Measurements from ENCODE around the gene TEAD2. TPM values are rescaled to one million over a fixed set of nuclear protein-coding genes. Genes with fewer than 3 reads are reported as not detected.

The TEAD2 gene
- total and polyA plus RNA-seq, 4 donors = 17.7 to 48.8 (median 42.3) TPM

- 22% methylated on average over 34 of the region's 34 CpGs for WGBS, 2 donors
- H3K27ac ChIP-seq (ENCODE audit: low read depth in 1 of 2, low read length in 2 of 2) = no peak overlapping the region
- no peak for ATAC-seq (ENCODE audit: low FRiP score)
- H3K36me3 ChIP-seq (ENCODE audit: control insufficient read depth in 1 of 2, insufficient read depth in 2 of 2, low read length in 1 of 2) = no peaks in the 10 kb centered on the region
- H3K27me3 ChIP-seq (ENCODE audit: control insufficient read depth in 1 of 2, insufficient read depth in 2 of 2, low read length in 1 of 2) = no peaks in the 10 kb centered on the region
- no peaks in the 10 kb centered on the region for H3K9me3 ChIP-seq (ENCODE audit: control insufficient read depth, low read length)
- intact Hi-C loops (cut with DNase I) = no loop called here
- no peak overlapping the region for H3K4me3 ChIP-seq (ENCODE audit: low read length in 2 of 2)
- peak; percentile 44 to 79 for DNase-seq
- no peaks in the 10 kb centered on the region for H3K4me1 ChIP-seq (ENCODE audit: control insufficient read depth in 1 of 2, insufficient read depth in 2 of 2, low read length in 2 of 2)
Measured at GRCh38 chr19:49338023-49338677, 24.1 kb downstream of the TEAD2 start.

GRCh38 chr19:49337267-49338022 lies 24.8 kb downstream of the TEAD2 start:
- Histone ChIP-seq H3K36me3 (ENCODE audit: control insufficient read depth in 1 of 2, insufficient read depth in 2 of 2, low read length in 1 of 2) (no peaks in the 10 kb centered on the region), H3K27me3 (ENCODE audit: control insufficient read depth in 1 of 2, insufficient read depth in 2 of 2, low read length in 1 of 2) (no peaks in the 10 kb centered on the region), H3K4me3 (ENCODE audit: low read length in 2 of 2) (no peak overlapping the region), H3K9me3 (ENCODE audit: control insufficient read depth, low read length) (no peaks in the 10 kb centered on the region), H3K4me1 (ENCODE audit: control insufficient read depth in 1 of 2, insufficient read depth in 2 of 2, low read length in 2 of 2) (no peaks in the 10 kb centered on the region), H3K27ac (ENCODE audit: low read depth in 1 of 2, low read length in 2 of 2) (no peak overlapping the region)
- intact Hi-C loops (cut with DNase I) = no loop called here
- 71 to 72% methylated on average over 15 to 19 of the region's 19 CpGs for WGBS, 2 donors
- DNase-seq = peak; percentile 12 to 57
- ATAC-seq (ENCODE audit: low FRiP score) = no peak

- WGBS, 2 donors = 89 to 90% methylated on average over 10 of the region's 10 CpGs
- peak; percentile 36 to 43 for DNase-seq
- intact Hi-C loops (cut with DNase I) = no loop called here
- H3K36me3 ChIP-seq (ENCODE audit: control insufficient read depth in 1 of 2, insufficient read depth in 2 of 2, low read length in 1 of 2) = no peaks in the 10 kb centered on the region
- H3K27ac ChIP-seq (ENCODE audit: low read depth in 1 of 2, low read length in 2 of 2) = no peak overlapping the region
- no peaks in the 10 kb centered on the region for H3K4me1 ChIP-seq (ENCODE audit: control insufficient read depth in 1 of 2, insufficient read depth in 2 of 2, low read length in 2 of 2)
- H3K9me3 ChIP-seq (ENCODE audit: control insufficient read depth, low read length) = no peaks in the 10 kb centered on the region
- no peak overlapping the region for H3K4me3 ChIP-seq (ENCODE audit: low read length in 2 of 2)
- H3K27me3 ChIP-seq (ENCODE audit: control insufficient read depth in 1 of 2, insufficient read depth in 2 of 2, low read length in 1 of 2) = no peaks in the 10 kb centered on the region
- no peak for ATAC-seq (ENCODE audit: low FRiP score)
Measured at GRCh38 chr19:49336482-49337266, 25.5 kb downstream of the TEAD2 start.

- intact Hi-C loops (cut with DNase I) = no loop called here
- H3K9me3 ChIP-seq (ENCODE audit: control insufficient read depth, low read length) = no peaks in the 10 kb centered on the region
- ATAC-seq (ENCODE audit: low FRiP score) (no peak), DNase-seq (peak; percentile 26 to 57)
- 79 to 86% methylated on average over 14 of the region's 14 CpGs for WGBS, 2 donors
- H3K27me3 ChIP-seq (ENCODE audit: control insufficient read depth in 1 of 2, insufficient read depth in 2 of 2, low read length in 1 of 2) = no peaks in the 10 kb centered on the region
- H3K36me3 ChIP-seq (ENCODE audit: control insufficient read depth in 1 of 2, insufficient read depth in 2 of 2, low read length in 1 of 2) = no peaks in the 10 kb centered on the region
- no peak overlapping the region for H3K27ac ChIP-seq (ENCODE audit: low read depth in 1 of 2, low read length in 2 of 2)
- no peak overlapping the region for H3K4me3 ChIP-seq (ENCODE audit: low read length in 2 of 2)
- H3K4me1 ChIP-seq (ENCODE audit: control insufficient read depth in 1 of 2, insufficient read depth in 2 of 2, low read length in 2 of 2) = no peaks in the 10 kb centered on the region
Measured at GRCh38 chr19:49335784-49336481, 26.3 kb downstream of the TEAD2 start.

- WGBS, 2 donors = 80 to 81% methylated on average over 13 of the region's 13 CpGs
- no peaks in the 10 kb centered on the region for H3K9me3 ChIP-seq (ENCODE audit: control insufficient read depth, low read length)
- no peak for ATAC-seq (ENCODE audit: low FRiP score)
- intact Hi-C loops (cut with DNase I) = no loop called here
- no peaks in the 10 kb centered on the region for H3K36me3 ChIP-seq (ENCODE audit: control insufficient read depth in 1 of 2, insufficient read depth in 2 of 2, low read length in 1 of 2)
- H3K4me1 ChIP-seq (ENCODE audit: control insufficient read depth in 1 of 2, insufficient read depth in 2 of 2, low read length in 2 of 2) = no peaks in the 10 kb centered on the region
- peak; percentile 58 to 71 for DNase-seq
- no peak within 1 kb of the TSS for H3K4me3 ChIP-seq (ENCODE audit: low read length in 2 of 2)
- no peaks in the 10 kb centered on the region for H3K27me3 ChIP-seq (ENCODE audit: control insufficient read depth in 1 of 2, insufficient read depth in 2 of 2, low read length in 1 of 2)
- no peak within 1 kb of the TSS for H3K27ac ChIP-seq (ENCODE audit: low read depth in 1 of 2, low read length in 2 of 2)
Measured at GRCh38 chr19:49335071-49335783, 27.0 kb downstream of the TEAD2 start, which contains the start of gene CD37. CD37 (plus strand) TSS chr19:49335406; CDS start chr19:49335541, 135 bp downstream.

- Histone ChIP-seq H3K4me3 (ENCODE audit: low read length in 2 of 2) (no peak overlapping the region), H3K27me3 (ENCODE audit: control insufficient read depth in 1 of 2, insufficient read depth in 2 of 2, low read length in 1 of 2) (no peaks in the 10 kb centered on the region), H3K36me3 (ENCODE audit: control insufficient read depth in 1 of 2, insufficient read depth in 2 of 2, low read length in 1 of 2) (no peaks in the 10 kb centered on the region), H3K4me1 (ENCODE audit: control insufficient read depth in 1 of 2, insufficient read depth in 2 of 2, low read length in 2 of 2) (no peaks in the 10 kb centered on the region), H3K9me3 (ENCODE audit: control insufficient read depth, low read length) (no peaks in the 10 kb centered on the region), H3K27ac (ENCODE audit: low read depth in 1 of 2, low read length in 2 of 2) (no peak overlapping the region)
- DNase-seq = peak; percentile 56 to 72
- intact Hi-C loops (cut with DNase I) = no loop called here
- ATAC-seq (ENCODE audit: low FRiP score) = peak; percentile 11
- 51 to 64% methylated on average over 8 of the region's 8 CpGs for WGBS, 2 donors
Measured at GRCh38 chr19:49333811-49334288, 28.4 kb downstream of the TEAD2 start.

- peak; percentile 26 to 42 for DNase-seq
- Histone ChIP-seq H3K9me3 (ENCODE audit: control insufficient read depth, low read length) (no peaks in the 10 kb centered on the region), H3K27ac (ENCODE audit: low read depth in 1 of 2, low read length in 2 of 2) (no peak overlapping the region), H3K36me3 (ENCODE audit: control insufficient read depth in 1 of 2, insufficient read depth in 2 of 2, low read length in 1 of 2) (no peaks in the 10 kb centered on the region), H3K27me3 (ENCODE audit: control insufficient read depth in 1 of 2, insufficient read depth in 2 of 2, low read length in 1 of 2) (no peaks in the 10 kb centered on the region), H3K4me1 (ENCODE audit: control insufficient read depth in 1 of 2, insufficient read depth in 2 of 2, low read length in 2 of 2) (no peaks in the 10 kb centered on the region), H3K4me3 (ENCODE audit: low read length in 2 of 2) (no peak overlapping the region)
- 73% methylated on average over 3 of the region's 3 CpGs for WGBS, 2 donors
- no peak for ATAC-seq (ENCODE audit: low FRiP score)
- intact Hi-C loops (cut with DNase I) = no loop called here
Measured at GRCh38 chr19:49333418-49333805, 28.8 kb downstream of the TEAD2 start.

Data from aorta (tissue), 5 donors.